Dedifferentiated amniotic fluid mesenchymal stem cell (primary cell): Measurements from ENCODE around the gene PRKCE.
"Not testable (repeated sequence)": the region's sequence is repeated elsewhere in the genome, so short reads cannot be mapped to it uniquely, and the experiment has no call there.

Source experiments
- DNase-seq: peaks from one replicate; pipeline ENCODE4 v3.0.0-alpha.2; 2016; ENCODE audit errors: extremely low spot score

The PRKCE gene

GRCh38 chr2:45908316-45909170, 257.1 kb downstream of the PRKCE start:
- no peak for DNase-seq

DNA sequence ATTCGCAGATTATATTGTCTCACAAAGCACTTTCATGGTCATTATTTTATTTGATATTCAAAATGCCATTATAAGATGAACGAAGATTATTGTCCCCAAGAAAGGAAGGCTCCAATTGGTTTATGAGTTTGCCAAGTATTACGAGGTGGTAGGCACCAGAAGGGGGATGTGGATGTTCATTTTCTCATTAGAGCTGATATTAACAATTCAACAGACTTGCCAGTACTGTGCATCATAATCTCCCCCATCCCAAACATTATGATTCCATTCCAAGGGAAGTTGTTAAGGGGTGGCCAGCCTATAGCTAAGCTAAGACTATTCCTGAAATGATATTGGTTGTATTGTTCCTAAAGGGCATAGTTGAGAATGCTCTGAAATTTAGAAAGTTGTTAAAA, 257.7 kb downstream of the PRKCE start:
- no peak for DNase-seq

- no peak for DNase-seq
These were observed 258.3 kb downstream of the PRKCE start for GRCh38 chr2:45909677-45910191.

- no peak for DNase-seq
These were observed 259.1 kb downstream of the PRKCE start for GRCh38 chr2:45910473-45911060.

- DNase-seq: no peak
These were observed 260.1 kb downstream of the PRKCE start for GRCh38 chr2:45911538-45911937.

DNA sequence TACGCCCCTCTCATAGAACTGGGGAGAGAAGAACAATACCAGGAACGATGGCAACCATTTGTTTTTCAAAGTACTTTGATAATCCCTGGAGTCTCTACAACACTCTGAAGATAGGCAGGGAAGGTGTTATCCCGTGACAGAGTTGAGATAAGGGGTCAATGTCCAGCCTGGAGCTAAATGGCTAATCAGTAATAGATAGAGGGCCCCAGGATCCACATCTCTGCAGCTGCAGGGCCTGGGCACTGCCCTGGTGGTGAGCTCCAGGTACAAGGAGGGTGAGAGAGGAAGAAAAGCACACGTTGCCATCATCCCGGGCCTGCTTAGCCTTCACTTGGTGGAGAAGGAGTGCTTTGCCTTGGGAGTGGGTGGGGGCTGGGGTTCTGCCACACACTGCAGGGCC, 260.6 kb downstream of the PRKCE start:
- DNase-seq: no peak

DNA sequence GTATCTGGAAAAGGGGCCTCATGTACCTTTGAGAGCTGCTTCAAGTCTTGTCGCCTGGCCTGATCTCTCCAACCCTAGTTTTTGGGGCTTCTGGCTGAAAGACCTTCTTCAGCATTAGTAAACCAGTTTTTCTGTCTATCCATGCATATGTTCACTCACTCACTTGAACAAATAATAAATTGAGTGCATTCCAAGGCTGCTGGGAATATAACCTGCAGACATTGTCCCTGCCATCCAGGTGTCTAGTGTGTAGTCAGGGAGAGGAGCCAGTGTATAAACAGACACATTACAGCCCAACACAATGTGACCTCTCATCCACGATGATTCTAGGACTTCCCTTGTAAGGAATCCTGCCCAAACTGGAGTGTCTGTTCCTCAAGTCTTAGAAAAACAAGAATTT, 262.1 kb downstream of the PRKCE start:
- no peak for DNase-seq

- no peak for DNase-seq
These were observed 264.0 kb downstream of the PRKCE start for GRCh38 chr2:45915523-45915922.

- not testable (repeated sequence) for DNase-seq
These were observed 266.2 kb downstream of the PRKCE start for GRCh38 chr2:45917561-45918176.

DNA sequence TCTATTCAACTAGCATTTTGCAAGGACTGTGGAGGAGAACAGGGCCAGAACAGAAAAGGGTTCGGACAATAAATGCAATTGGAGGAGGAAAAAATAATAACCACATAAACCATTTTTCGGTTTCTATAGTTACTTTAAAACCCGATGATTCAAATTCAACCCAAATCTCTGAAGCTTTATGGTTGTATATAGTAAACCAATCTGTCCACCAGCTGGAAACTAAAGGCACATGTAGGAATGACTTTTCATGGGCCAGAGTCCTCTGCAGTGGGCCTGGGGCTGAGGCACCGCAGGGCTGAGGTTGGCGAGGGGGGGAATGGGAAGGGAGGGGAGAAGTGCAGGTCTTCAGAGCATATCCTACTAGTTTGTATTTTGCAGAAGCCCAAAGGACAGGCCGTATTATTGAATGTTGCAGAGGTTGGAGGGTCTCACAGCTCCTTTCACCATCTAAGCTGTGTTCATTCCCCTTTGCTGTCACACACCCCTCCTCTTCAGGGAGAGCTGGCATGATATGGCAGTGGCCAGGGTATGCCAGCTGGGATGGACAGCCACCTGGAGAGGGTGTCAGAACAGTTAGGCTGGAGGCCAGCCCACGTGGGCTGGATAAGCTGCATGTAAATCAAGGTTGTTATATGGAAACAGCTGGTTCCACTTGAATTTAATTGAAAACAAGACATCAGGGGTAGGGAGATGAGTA, 267.1 kb downstream of the PRKCE start:
- no peak for DNase-seq

DNA sequence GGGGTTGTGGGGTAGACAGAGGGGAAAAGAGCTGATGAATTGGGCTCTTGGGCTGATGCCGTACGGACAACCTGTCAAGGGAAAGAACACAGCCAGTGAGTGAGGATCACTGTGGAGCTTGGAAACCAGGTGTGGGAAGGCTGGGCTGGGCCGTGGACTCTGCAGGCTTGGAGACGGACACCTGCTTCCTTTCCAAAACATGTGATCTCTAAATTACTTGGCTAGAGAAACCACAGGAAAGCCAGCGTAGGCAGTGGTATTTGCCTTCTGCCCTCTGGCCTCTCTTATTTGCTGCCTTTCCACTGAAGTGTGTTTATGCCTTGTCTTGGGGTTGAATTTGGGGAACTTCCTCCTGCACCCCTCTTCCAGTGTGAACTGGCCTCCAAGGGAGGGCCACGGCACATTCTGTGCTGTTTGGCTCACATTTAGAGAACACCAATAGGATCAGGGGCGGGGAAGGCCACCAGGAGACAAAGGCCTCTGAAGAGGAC, 267.7 kb downstream of the PRKCE start:
- no peak for DNase-seq

- DNase-seq: no peak
These were observed 268.2 kb downstream of the PRKCE start for GRCh38 chr2:45919711-45920111.

- DNase-seq: no peak
These were observed 270.4 kb downstream of the PRKCE start for GRCh38 chr2:45921921-45922320.

GRCh38 chr2:45922577-45922988, 271.1 kb downstream of the PRKCE start:
- no peak for DNase-seq

DNA sequence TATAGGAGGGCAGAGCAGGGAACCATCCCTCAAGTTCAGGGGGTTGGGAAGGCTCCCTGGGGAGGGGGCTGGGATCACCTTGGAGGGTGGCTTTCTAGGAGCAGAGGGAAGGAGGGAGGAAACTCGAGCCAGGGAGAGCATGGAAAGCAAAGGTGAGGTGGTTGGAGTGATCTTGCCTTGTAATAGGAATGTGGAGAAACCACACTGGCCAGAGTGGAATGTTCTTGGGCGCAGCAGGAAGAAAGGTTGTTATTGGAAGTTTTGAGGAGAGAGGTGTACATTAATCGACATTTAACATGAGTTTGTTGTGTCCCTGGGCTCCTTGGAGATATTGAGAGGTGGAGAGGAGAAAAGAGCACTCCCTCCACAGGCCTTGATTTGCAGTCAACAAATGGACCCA, 272.2 kb downstream of the PRKCE start:
- no peak for DNase-seq

DNA sequence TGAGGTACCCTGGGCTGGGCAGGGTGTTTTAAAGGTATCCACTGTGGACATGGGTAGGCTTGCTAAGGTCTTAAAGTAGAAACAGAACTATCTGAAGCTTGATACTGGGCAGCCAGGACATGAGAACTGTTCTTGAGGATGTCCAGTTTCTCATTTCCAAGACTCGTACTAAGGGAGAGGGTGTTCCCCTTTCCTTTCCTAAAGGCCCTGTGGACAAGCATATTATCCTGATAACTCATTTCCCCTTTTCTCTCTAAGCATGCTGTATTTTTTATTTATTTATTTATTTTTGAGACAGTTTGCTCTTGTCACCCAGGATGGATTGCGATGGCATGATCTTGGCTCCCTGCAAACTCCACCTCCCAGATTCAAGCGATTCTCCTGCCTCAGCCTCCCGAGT, 273.6 kb downstream of the PRKCE start:
- DNase-seq: no peak

DNA sequence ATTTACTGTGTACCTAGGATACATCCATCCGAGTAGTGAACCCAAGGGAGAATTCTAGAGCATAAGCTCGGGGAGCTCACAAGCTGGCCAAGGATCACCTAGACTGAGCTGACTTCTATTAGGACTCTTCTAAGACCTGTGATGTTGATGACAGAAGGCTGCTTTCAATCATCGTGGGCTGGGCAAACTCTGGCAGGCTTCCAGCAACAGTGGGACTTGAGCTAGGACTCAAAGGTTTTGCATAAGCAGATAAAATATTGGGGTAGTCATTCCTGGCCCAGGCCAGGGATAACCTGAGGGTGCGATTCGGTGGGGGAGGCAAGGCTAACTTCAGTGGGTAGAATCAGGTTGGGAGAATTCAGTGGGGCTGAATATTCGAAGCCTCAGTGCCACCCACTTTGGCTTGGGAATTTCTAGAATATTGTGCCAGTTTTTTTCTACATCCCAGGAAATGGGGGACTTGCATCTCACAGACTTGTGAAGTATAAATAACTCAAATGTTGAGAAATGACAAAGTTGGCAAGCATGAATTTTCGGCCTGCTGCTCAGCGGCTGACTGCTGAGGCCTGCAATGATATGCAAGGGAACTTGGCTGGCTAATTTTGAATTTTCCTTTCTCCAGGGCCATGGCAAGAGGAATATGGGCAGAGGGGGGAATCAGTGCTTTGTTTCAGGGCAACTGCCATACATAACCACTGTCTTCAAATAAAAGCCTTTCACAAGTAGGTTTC, 274.3 kb downstream of the PRKCE start:
- DNase-seq: no peak

- DNase-seq: no peak
These were observed 277.5 kb downstream of the PRKCE start for GRCh38 chr2:45928946-45929345.

GRCh38 chr2:45929674-45930395, 278.4 kb downstream of the PRKCE start:
- no peak for DNase-seq

- DNase-seq: no peak
These were observed 278.9 kb downstream of the PRKCE start for GRCh38 chr2:45930396-45930792.
